Measurements from ENCODE around the gene CAPN12. TPM values are rescaled to one million over a fixed set of nuclear protein-coding genes. Genes with fewer than 3 reads are reported as not detected.

CAPN12 gene
- total RNA-seq, 3 donors from 2014 or later: 0.16 to 9.2 (median 4.1) TPM

DNA sequence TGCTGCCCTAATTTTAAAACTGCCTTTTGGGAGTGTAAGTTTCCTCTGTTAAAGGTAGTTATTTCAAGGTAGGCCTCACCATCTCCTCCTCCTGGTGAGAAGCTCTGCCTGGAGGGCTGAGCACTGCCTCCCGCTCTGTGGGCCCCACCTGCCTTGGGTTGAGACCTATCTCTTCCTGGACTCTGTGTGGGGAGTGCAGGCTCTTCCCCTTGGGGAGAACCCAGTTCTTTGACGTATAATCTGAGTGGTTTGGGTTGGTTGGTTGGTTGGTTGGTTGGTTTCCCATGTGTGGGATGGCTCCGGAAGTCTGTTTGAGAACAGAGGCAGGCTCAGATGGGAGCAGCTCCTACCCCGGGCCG, 57.8 kb downstream of the CAPN12 start:
- peak overlapping the region; percentile 98 to 99 for H3K27ac ChIP-seq
- no peaks in the 10 kb centered on the region for H3K9me3 ChIP-seq
- intact Hi-C loops (cut with DNase I; ENCODE audit: low total_unique reads): no loop called here
- no peak for DNase-seq (ENCODE audit: low spot score in 2 of 2)
- TF ChIP-seq, protein P1, sequence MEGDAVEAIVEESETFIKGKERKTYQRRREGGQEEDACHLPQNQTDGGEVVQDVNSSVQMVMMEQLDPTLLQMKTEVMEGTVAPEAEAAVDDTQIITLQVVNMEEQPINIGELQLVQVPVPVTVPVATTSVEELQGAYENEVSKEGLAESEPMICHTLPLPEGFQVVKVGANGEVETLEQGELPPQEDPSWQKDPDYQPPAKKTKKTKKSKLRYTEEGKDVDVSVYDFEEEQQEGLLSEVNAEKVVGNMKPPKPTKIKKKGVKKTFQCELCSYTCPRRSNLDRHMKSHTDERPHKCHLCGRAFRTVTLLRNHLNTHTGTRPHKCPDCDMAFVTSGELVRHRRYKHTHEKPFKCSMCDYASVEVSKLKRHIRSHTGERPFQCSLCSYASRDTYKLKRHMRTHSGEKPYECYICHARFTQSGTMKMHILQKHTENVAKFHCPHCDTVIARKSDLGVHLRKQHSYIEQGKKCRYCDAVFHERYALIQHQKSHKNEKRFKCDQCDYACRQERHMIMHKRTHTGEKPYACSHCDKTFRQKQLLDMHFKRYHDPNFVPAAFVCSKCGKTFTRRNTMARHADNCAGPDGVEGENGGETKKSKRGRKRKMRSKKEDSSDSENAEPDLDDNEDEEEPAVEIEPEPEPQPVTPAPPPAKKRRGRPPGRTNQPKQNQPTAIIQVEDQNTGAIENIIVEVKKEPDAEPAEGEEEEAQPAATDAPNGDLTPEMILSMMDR (IDR thresholded peaks at IDR 0.05): no peak
- TF ChIP-seq POLR2AphosphoS5 (IDR thresholded peaks at IDR 0.05) (no peak), POLR2A (IDR thresholded peaks at IDR 0.05) (no peak)
- no peaks in the 10 kb centered on the region for H3K36me3 ChIP-seq
- no peaks in the 10 kb centered on the region for H3K27me3 ChIP-seq
- H3K4me3 ChIP-seq: no peak overlapping the region
- peaks cover 27 to 39% of the 10 kb centered on the region in 2 donors for H3K4me1 ChIP-seq

DNA sequence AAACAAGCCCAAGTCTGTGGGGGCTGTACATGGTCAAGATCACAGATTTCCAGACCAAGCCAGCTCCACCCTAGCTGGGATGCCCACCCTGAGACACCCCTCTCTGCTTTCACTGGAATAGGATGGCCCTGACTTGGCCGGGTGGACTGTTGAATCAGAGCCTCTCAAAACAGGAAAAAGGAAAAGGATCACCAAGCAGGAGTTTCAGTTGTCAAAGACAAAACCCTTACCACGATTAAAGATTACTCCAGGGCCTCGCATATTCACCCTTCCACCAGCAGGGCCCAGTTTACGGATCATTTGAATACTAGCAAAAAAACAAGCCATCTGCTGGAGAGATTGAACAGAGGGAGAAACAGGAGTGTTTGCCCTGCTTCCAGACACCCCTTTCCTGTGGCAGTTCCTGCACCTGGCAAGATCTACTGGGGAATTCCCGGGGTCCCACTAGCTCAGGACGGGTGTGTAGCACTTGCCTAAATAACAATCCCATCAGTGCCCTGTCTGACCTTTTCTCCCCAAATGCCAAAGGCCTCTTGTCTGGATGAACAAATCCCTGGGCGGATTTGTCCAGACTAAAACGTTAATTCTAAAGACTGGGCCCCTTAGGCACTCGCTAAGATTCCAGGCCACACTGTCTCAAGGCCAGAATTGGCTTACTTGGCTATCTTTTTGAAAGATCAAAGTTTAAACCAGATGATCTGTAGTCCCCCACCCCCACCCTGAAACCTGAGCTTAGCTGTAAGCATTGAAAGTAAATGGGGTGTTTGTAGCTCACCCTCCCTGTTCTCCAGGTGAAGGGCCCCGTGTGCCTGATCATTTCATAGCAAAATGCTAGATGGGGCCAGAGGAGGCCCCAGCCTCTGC, 58.4 kb downstream of the CAPN12 start:
- peak overlapping the region in 1 of 3 donors; percentile 17 for H3K4me3 ChIP-seq
- H3K4me1 ChIP-seq: peaks cover 27 to 41% of the 10 kb centered on the region in 2 donors
- no peak for DNase-seq (ENCODE audit: low spot score in 2 of 2)
- intact Hi-C loops (cut with DNase I; ENCODE audit: low total_unique reads): no loop called here
- no peaks in the 10 kb centered on the region for H3K27me3 ChIP-seq
- H3K27ac ChIP-seq: peak overlapping the region; percentile 98 to 99
- TF ChIP-seq POLR2AphosphoS5 (IDR thresholded peaks at IDR 0.05): no peak
- TF ChIP-seq, protein P1 (IDR thresholded peaks at IDR 0.05): peak; percentile 63 to 72 (median 72)
- no peaks in the 10 kb centered on the region for H3K9me3 ChIP-seq
- no peaks in the 10 kb centered on the region for H3K36me3 ChIP-seq

DNA sequence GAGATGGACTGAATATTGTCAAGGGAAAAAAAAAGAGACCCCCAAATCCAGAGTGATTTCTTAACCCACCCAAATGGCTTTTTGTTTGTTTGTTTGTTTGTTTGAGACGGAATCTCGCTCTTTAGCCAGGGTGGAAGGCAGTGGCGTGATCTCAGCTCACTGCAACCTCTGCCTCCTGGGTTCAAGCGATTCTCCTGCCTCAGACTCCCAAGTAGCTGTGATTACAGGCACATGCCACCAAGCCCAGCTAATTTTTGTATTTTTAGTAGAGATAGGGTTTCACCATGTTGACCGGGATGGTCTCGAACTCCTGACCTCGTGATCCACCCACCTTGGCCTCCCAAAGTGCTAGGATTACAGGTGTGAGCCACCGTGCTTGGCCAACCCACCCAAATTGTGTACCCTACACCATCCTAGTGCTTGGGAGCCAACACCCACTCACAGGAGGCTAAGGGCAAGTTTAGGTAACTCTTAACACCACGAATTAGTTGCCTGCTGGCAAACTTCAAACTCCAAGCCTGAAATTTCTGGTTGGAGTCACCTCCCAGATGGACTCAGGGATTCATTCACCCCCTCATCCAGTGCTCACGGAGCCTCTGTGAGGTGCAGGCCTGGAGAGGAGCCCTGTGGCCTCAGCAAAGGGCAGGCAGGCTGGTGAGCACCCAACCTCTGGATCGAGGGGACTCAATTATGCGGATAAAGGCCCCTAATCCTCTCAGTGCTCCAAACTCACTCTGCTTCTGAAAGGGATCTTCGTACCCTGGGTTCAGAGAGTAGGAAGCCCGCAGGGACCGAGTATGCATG, 59.2 kb downstream of the CAPN12 start:
- H3K27ac ChIP-seq: peak overlapping the region; percentile 98 to 99
- H3K36me3 ChIP-seq: no peaks in the 10 kb centered on the region
- peaks cover 27 to 41% of the 10 kb centered on the region in 2 donors for H3K4me1 ChIP-seq
- no peaks in the 10 kb centered on the region for H3K9me3 ChIP-seq
- DNase-seq (ENCODE audit: low spot score in 2 of 2): no peak
- H3K27me3 ChIP-seq: no peaks in the 10 kb centered on the region
- intact Hi-C loops (cut with DNase I; ENCODE audit: low total_unique reads): no loop called here
- H3K4me3 ChIP-seq: peak overlapping the region in 1 of 3 donors; percentile 17
- TF ChIP-seq, protein P1 (IDR thresholded peaks at IDR 0.05): no peak
- TF ChIP-seq POLR2A (IDR thresholded peaks at IDR 0.05) (no peak), POLR2AphosphoS5 (IDR thresholded peaks at IDR 0.05) (no peak)

DNA sequence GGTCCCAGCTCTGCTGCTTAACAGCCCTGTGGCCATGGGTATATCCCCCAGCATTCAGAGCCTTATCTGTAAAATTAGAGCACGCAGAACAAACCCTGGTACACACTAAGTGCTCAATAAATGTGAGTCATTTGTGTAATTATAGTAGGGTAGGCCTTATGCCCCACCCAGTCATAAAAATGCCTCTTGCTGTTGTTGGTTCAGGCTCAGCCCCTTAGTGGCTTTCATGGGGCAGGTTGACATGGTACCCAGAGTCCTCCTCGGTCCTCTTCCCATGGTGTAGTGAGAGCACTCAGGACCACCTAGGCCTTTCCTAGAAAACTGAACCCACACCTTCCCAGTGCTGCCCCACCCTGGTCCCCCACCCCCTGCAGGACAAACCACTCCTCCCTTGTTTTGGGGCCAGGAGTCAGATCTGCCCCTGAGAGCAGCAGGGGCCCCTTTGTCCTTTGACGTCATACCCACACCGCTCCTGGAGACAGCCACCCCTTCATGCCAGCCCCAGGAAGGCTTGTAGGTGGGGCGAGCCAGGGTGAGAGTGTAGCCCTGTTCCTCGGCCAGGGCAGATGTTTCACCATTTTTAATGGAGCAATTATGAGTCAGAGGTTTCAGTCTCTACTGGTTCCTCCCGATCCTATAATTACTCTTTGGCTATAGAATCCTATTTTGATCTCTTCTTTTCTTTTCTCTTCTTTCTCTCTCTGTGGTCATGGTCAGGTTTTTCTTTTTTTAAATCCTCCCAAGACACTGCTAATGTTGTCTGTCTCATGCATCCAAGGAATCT, 60.0 kb downstream of the CAPN12 start:
- Histone ChIP-seq H3K27me3 (no peaks in the 10 kb centered on the region), H3K36me3 (no peaks in the 10 kb centered on the region), H3K27ac (peak overlapping the region; percentile 98 to 99), H3K9me3 (no peaks in the 10 kb centered on the region), H3K4me3 (peak overlapping the region in 1 of 3 donors; percentile 17), H3K4me1 (peaks cover 27 to 41% of the 10 kb centered on the region in 2 donors)
- intact Hi-C loops (cut with DNase I; ENCODE audit: low total_unique reads): no loop called here
- peak in 1 of 2 donors; percentile 78 for DNase-seq (ENCODE audit: low spot score in 2 of 2)
- TF ChIP-seq, protein P1 (IDR thresholded peaks at IDR 0.05): no peak
- TF ChIP-seq POLR2AphosphoS5 (IDR thresholded peaks at IDR 0.05): peak in 1 of 3 donors; percentile 71
- TF ChIP-seq POLR2A (IDR thresholded peaks at IDR 0.05): no peak
